Measurements from ENCODE around the gene CDKN2AIP.

DNA sequence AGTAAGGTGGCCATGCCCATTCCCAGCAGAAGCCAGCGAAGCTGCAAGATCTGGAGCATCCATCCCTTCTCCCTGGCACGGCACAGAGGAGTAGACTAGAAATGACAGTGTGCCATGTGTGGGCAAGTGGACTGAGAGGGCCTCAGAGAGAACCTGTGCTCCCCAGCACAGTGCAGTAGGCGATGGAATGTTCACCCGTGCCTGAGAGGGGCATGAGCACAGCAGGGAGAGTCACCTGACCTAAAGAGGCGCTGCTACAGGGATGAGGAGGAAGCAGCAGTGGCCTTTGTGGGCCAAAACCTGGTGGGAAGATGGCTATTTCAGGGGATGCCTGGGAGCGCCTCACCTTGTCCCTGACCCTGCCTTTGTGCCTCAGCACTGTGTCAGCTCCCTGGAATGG, 8.0 kb upstream of the CDKN2AIP start:
- no peak for TF ChIP-seq POLR2A (IDR thresholded peaks at IDR 0.05)
- TF ChIP-seq, protein P1, sequence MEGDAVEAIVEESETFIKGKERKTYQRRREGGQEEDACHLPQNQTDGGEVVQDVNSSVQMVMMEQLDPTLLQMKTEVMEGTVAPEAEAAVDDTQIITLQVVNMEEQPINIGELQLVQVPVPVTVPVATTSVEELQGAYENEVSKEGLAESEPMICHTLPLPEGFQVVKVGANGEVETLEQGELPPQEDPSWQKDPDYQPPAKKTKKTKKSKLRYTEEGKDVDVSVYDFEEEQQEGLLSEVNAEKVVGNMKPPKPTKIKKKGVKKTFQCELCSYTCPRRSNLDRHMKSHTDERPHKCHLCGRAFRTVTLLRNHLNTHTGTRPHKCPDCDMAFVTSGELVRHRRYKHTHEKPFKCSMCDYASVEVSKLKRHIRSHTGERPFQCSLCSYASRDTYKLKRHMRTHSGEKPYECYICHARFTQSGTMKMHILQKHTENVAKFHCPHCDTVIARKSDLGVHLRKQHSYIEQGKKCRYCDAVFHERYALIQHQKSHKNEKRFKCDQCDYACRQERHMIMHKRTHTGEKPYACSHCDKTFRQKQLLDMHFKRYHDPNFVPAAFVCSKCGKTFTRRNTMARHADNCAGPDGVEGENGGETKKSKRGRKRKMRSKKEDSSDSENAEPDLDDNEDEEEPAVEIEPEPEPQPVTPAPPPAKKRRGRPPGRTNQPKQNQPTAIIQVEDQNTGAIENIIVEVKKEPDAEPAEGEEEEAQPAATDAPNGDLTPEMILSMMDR (IDR thresholded peaks at IDR 0.05), result no peak
